ENCODE measurements around the gene TMEM134. TPM values are rescaled to one million over a fixed set of nuclear protein-coding genes. Genes with fewer than 3 reads are reported as not detected.

TMEM134 gene
- total RNA-seq, 3 donors from 2014 or later (not counting 1 experiment from before 2014, with no cell fraction given): 57.8 to 65.7 (median 61.2) TPM

DNA sequence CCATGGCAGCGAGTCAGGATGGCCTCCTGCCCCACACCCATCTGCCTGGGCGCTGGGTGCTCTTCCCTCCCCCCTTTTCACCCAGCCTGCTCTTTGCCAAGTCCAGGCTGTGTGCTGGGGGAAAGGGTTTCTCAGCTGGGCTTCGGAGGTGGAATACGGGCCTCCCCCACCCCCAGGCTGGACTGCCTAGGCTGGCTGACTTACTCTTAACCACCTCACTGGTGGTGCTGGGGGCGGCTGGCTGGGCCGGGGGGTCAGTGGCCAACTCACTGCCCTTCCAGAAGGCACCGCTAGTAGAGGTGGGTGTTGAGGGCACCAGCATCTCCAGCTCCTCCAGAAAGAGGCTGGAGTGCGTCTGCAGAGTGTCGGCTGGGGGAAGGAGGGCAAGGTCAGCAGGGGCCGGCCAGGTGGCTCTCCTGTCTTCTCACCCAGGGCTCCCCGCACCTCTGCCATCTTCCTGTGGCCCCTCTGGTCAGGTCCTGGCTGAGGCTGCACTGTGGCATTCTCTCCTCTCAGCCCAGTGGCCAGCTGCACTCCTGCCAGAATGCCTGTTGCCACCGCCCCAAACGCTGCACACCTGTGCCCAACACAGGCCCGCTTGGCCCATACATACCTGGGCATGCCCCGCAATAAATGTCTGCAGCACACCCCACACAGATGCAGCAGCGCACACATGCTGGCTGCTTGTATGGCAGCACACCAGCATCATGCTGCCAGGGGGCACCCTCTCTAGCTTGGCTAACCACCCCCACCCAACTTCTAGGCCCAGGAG, 26.4 kb upstream of the TMEM134 start:
- H3K36me3 Mint-ChIP-seq: no peaks in the 10 kb centered on the region
- 94% methylated on average over 13 of the region's 16 CpGs for WGBS (ENCODE audit: insufficient coverage)

DNA sequence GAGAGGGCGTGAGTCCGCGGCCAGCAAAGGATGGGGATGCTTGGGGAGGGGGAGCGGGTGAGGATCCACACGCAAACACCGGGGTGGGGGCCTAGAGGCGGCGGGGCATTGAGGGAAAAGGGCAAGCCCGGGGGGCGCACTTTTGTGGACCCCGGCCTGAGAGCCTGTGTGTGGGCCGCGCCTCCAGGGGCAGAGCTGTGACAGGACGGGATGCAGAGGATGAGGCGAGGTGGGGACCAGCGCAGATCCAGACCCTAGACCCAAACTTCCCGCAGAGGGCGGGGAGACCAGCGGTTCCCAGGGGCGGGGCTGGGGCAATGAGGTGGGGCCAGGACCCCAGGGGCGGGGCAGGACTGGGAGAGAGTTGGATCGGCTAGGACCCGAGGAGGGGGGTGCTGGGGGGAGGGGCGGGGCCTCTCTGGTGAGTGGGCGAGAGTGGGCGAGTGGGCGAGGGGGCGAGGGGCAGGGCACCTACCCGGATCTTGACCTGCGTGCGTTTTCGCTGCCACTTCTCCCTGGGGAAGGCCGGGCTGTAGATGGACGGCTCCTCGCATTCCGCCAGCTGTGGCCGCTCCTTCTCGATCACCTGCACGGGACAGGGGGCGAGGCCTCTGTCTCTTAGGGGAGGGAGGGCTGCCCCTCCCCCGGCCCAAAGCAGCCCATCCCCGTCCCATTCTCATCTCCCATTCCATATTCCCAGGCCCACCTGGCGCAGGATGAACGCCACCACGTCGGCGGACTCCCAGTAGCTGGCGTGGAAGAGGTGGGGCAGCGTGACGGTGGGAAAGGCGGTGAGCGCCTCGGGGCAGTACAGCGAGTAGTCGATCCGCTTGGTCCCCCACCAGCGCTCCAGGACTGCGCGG, 25.6 kb upstream of the TMEM134 start:
- no peaks in the 10 kb centered on the region for H3K9me3 Mint-ChIP-seq
- peaks cover 3% of the 10 kb centered on the region in 2 donors for H3K4me1 Mint-ChIP-seq
- Histone ChIP-seq H3K27ac (ENCODE audit: low read length) (no peak overlapping the region), H3K27me3 (ENCODE audit: control insufficient read depth, insufficient read depth, low read length) (no peaks in the 10 kb centered on the region), H3K9me3 (ENCODE audit: control insufficient read depth, insufficient read depth, low read length) (no peaks in the 10 kb centered on the region), H3K4me1 (ENCODE audit: control insufficient read depth, insufficient read depth, low read length) (no peaks in the 10 kb centered on the region), H3K36me3 (ENCODE audit: control insufficient read depth, insufficient read depth, low read length) (peaks cover 86% of the 10 kb centered on the region), H3K4me3 (ENCODE audit: low read length) (no peak overlapping the region)
- H3K36me3 Mint-ChIP-seq: no peaks in the 10 kb centered on the region
- intact Hi-C loops (cut with micrococcal nuclease): no loop called here
- H3K4me3 Mint-ChIP-seq: no peak overlapping the region
- TF ChIP-seq, protein P1, sequence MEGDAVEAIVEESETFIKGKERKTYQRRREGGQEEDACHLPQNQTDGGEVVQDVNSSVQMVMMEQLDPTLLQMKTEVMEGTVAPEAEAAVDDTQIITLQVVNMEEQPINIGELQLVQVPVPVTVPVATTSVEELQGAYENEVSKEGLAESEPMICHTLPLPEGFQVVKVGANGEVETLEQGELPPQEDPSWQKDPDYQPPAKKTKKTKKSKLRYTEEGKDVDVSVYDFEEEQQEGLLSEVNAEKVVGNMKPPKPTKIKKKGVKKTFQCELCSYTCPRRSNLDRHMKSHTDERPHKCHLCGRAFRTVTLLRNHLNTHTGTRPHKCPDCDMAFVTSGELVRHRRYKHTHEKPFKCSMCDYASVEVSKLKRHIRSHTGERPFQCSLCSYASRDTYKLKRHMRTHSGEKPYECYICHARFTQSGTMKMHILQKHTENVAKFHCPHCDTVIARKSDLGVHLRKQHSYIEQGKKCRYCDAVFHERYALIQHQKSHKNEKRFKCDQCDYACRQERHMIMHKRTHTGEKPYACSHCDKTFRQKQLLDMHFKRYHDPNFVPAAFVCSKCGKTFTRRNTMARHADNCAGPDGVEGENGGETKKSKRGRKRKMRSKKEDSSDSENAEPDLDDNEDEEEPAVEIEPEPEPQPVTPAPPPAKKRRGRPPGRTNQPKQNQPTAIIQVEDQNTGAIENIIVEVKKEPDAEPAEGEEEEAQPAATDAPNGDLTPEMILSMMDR (IDR thresholded peaks at IDR 0.05): no peak
- H3K27me3 Mint-ChIP-seq (ENCODE audit: low read depth in 2 of 2): no peaks in the 10 kb centered on the region
- WGBS (ENCODE audit: insufficient coverage): 96% methylated on average over 58 of the region's 59 CpGs
- DNase-seq (no peak), ATAC-seq (peak in 1 of 3 donors; percentile 19)
- H3K27ac Mint-ChIP-seq: no peak overlapping the region

More for the DNA sequence above, 26.4 kb upstream of the TMEM134 start:
- no peaks in the 10 kb centered on the region for H3K4me1 ChIP-seq (ENCODE audit: control insufficient read depth, insufficient read depth, low read length)
- ATAC-seq (no peak), DNase-seq (no peak)
- Mint-ChIP-seq H3K9me3 (no peaks in the 10 kb centered on the region), H3K27ac (no peak overlapping the region), H3K27me3 (ENCODE audit: low read depth in 2 of 2) (no peaks in the 10 kb centered on the region), H3K4me1 (peaks cover 0 to under 1% of the 10 kb centered on the region in 2 donors), H3K4me3 (no peak overlapping the region)
- H3K36me3 ChIP-seq (ENCODE audit: control insufficient read depth, insufficient read depth, low read length): peaks cover 84% of the 10 kb centered on the region
- H3K9me3 ChIP-seq (ENCODE audit: control insufficient read depth, insufficient read depth, low read length): no peaks in the 10 kb centered on the region
- H3K27ac ChIP-seq (ENCODE audit: low read length): no peak overlapping the region
- no peaks in the 10 kb centered on the region for H3K27me3 ChIP-seq (ENCODE audit: control insufficient read depth, insufficient read depth, low read length)
- TF ChIP-seq, protein P1 (IDR thresholded peaks at IDR 0.05): no peak
- no peak overlapping the region for H3K4me3 ChIP-seq (ENCODE audit: low read length)
- intact Hi-C loops (cut with micrococcal nuclease): no loop called here

DNA sequence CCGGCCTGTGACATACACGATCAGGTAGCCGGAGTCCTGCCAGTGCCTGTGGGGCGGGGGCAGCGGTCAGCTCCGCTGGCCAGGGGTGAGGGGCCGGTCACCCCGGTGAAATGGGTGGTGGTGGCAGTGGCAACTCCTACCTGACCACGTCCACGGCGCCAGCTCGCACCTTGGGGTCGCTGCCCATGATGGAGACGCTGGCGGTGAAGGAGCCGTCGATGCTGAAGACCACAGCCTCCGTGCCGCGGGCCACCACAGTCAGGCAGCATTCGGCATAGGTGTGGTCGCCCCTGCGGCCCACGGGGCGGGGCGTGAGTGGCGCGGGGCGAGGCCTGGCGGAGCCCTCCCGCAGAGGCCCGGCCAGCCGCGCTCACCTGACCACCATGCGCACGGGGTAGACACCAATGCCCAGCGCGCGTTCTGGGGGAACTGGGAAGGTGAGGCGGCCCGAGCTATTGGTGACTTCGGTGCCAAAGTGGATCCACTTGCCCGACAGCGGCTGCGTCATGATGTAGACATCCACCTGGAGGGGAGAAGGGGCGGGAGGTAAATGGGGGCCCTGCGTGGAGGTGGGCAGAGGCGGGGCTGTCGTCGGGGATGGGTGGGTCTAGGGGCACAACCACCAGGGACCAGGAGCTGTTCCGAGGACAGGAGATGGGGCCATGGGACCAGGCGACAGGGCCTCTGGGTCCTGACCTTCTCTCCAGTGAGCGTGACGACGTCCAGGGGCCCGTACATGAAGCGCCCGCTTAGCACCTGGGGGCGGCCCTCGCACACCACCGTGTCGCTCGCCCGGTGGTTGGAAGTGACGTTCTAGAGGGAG, 24.7 kb upstream of the TMEM134 start:
- Mint-ChIP-seq H3K4me1 (peaks cover 5 to 6% of the 10 kb centered on the region in 2 donors), H3K4me3 (no peak overlapping the region), H3K36me3 (no peaks in the 10 kb centered on the region), H3K27ac (no peak overlapping the region), H3K27me3 (ENCODE audit: low read depth in 2 of 2) (no peaks in the 10 kb centered on the region), H3K9me3 (no peaks in the 10 kb centered on the region)
- Histone ChIP-seq H3K36me3 (ENCODE audit: control insufficient read depth, insufficient read depth, low read length) (peaks cover 88% of the 10 kb centered on the region), H3K4me3 (ENCODE audit: low read length) (no peak overlapping the region), H3K4me1 (ENCODE audit: control insufficient read depth, insufficient read depth, low read length) (peaks cover 3% of the 10 kb centered on the region), H3K27ac (ENCODE audit: low read length) (no peak overlapping the region), H3K27me3 (ENCODE audit: control insufficient read depth, insufficient read depth, low read length) (no peaks in the 10 kb centered on the region), H3K9me3 (ENCODE audit: control insufficient read depth, insufficient read depth, low read length) (no peaks in the 10 kb centered on the region)
- WGBS (ENCODE audit: insufficient coverage): 96% methylated on average over 65 of the region's 65 CpGs
- TF ChIP-seq, protein P1 (IDR thresholded peaks at IDR 0.05): no peak
- intact Hi-C loops (cut with micrococcal nuclease): no loop called here
- ATAC-seq: no peak
- DNase-seq: no peak
